VCaP (cell line): Measurements from ENCODE around the gene SLC6A19.
A peak's percentile ranks its signal among the peaks of the same experiment; 100 is the strongest.

ENCODE experiments used
- H3K27ac ChIP-seq: fragments of 450-650 bp; 2 replicates; pipeline ENCODE4 v1.5.1; 2017
- CTCF ChIP-seq: fragments of 450-650 bp; conservative IDR thresholded peaks from 2 replicates; pipeline ENCODE4 v1.5.1; 2017; ENCODE audit warnings: mild to moderate bottlenecking, moderate library complexity

SLC6A19 gene

GRCh38 chr5:1167361-1167727, 34.1 kb upstream of the SLC6A19 start:
- TF ChIP-seq CTCF, result no peak
- no peak overlapping the region for H3K27ac ChIP-seq

GRCh38 chr5:1167728-1168709, 33.4 kb upstream of the SLC6A19 start:
- peak; percentile 90 for TF ChIP-seq CTCF
- no peak overlapping the region; the same call in 1 of the 2 replicates for H3K27ac ChIP-seq

- H3K27ac ChIP-seq, result no peak overlapping the region
- no peak for TF ChIP-seq CTCF
Measured at GRCh38 chr5:1168796-1169195, 32.6 kb upstream of the SLC6A19 start.

- no peak overlapping the region for H3K27ac ChIP-seq
Measured at GRCh38 chr5:1169211-1170115, 31.9 kb upstream of the SLC6A19 start.

GRCh38 chr5:1171340-1171941, 30.0 kb upstream of the SLC6A19 start:
- H3K27ac ChIP-seq, result no peak overlapping the region
- no peak for TF ChIP-seq CTCF

More at GRCh38 chr5:1169211-1170115, 31.9 kb upstream of the SLC6A19 start:
- TF ChIP-seq CTCF, result no peak

- H3K27ac ChIP-seq, result no peak overlapping the region
- no peak for TF ChIP-seq CTCF
Measured at GRCh38 chr5:1172007-1172581, 29.3 kb upstream of the SLC6A19 start.
